H1 (cell line): ENCODE measurements around the gene RRAS2. TPM values are rescaled to one million over a fixed set of nuclear protein-coding genes. Genes with fewer than 3 reads are reported as not detected.

ENCODE experiments used
- CTCF ChIA-PET: fragments of 300-600 bp; sonication (Branson Sonifier 250); formaldehyde crosslinking; loops from one replicate; lab custom pipeline; 2021; ENCODE audit not compliant: partially characterized antibody; lab: Charles Lee
- POLR2A ChIA-PET: fragments of 300-600 bp; sonication (Branson Sonifier 250); formaldehyde crosslinking; loops from one replicate; lab custom pipeline; 2021; ENCODE audit warnings: inconsistent platforms; ENCODE audit not compliant: partially characterized antibody; lab: Charles Lee
- DNase-seq, 2 experiments: peaks; one replicate each; pipeline versions ENCODE4 v3.0.0 to v3.0.0-alpha.2; 2010 to 2022; ENCODE audit warnings: low spot score in 2 of 2, low read depth in 1 of 2, mixed read lengths in 1 of 2
- FAIRE-seq: peaks from 2 replicates; lab custom pipeline; 2011; peaks lifted over from hg19 to GRCh38; lab: Jason Lieb, UNC
- H2AFZ ChIP-seq: 2 replicates; pipeline ENCODE4 v1.8.1; 2012; ENCODE audit warnings: low read length, inconsistent platforms
- H2AK5ac ChIP-seq: 2 replicates; pipeline ENCODE4 v1.6.1; 2013; ENCODE audit warnings: low read depth, low read length
- H2BK120ac ChIP-seq: replicated peaks from 2 replicates; pipeline ENCODE3; 2013; ENCODE audit warnings: low read depth, low read length, inconsistent platforms
- H2BK12ac ChIP-seq: 2 replicates; pipeline ENCODE4 v1.6.1; 2013; ENCODE audit warnings: low read depth, low read length
- H2BK15ac ChIP-seq: 2 replicates; pipeline ENCODE4 v1.6.1; 2013; ENCODE audit warnings: low read length
- H2BK20ac ChIP-seq: 2 replicates; pipeline ENCODE4 v1.6.1; 2013; ENCODE audit warnings: low read length
- H2BK5ac ChIP-seq: 2 replicates; pipeline ENCODE4 v1.6.1; 2013; ENCODE audit warnings: low read depth, low read length
- H3K14ac ChIP-seq: 2 replicates; pipeline ENCODE4 v1.6.1; 2013; ENCODE audit warnings: inconsistent platforms; ENCODE audit not compliant: insufficient read length
- H3K18ac ChIP-seq: 2 replicates; pipeline ENCODE4 v1.6.1; 2013; ENCODE audit warnings: low read length; ENCODE audit errors: extremely low read depth
- H3K23ac ChIP-seq: 2 replicates; pipeline ENCODE4 v1.6.1; 2013; ENCODE audit warnings: inconsistent platforms; ENCODE audit not compliant: insufficient read length
- H3K23me2 ChIP-seq: 2 replicates; pipeline ENCODE4 v1.6.1; 2013; ENCODE audit warnings: low read depth, low read length
- H3K27ac ChIP-seq: 2 replicates; pipeline ENCODE4 v1.6.1; 2011; ENCODE audit warnings: low read depth, low read length, inconsistent platforms
- H3K27me3 ChIP-seq, 4 experiments: replicated peaks in 1 of 4; 1 replicate in 1 of 4; 2 replicates in 3 of 4; pipeline versions ENCODE4 v1.6.1 to v1.8.1; 2011 to 2013; ENCODE audit warnings: low read length in 3 of 4, mild to moderate bottlenecking in 3 of 4, inconsistent platforms in 2 of 4, mixed read lengths in 2 of 4, moderate library complexity in 1 of 4; ENCODE audit not compliant: control insufficient read depth in 3 of 4, insufficient read depth in 3 of 4; ENCODE audit errors: extremely low read depth in 1 of 4
- H3K36me3 ChIP-seq, 4 experiments: 2 replicates each; pipeline versions ENCODE4 v1.6.1 to v1.8.1; 2011 to 2013; ENCODE audit warnings: mild to moderate bottlenecking in 4 of 4, low read length in 3 of 4, moderate library complexity in 2 of 4, control low read depth in 1 of 4, inconsistent platforms in 1 of 4; ENCODE audit not compliant: insufficient read depth in 4 of 4, control insufficient read depth in 2 of 4
- H3K4ac ChIP-seq: replicated peaks from 2 replicates; pipeline ENCODE3; 2013; ENCODE audit warnings: low read length, low read depth, mixed read lengths, inconsistent platforms; ENCODE audit not compliant: insufficient read length
- H3K4me1 ChIP-seq, 4 experiments: replicated peaks in 1 of 4; 1 replicate in 1 of 4; 2 replicates in 3 of 4; pipeline versions ENCODE4 v1.6.1 to v1.8.1; 2011 to 2013; ENCODE audit warnings: low read length in 3 of 4, inconsistent platforms in 2 of 4, mixed read lengths in 1 of 4; ENCODE audit not compliant: insufficient read depth in 4 of 4, control insufficient read depth in 3 of 4
- H3K4me2 ChIP-seq, 2 experiments: 2 replicates each; pipeline versions ENCODE4 v1.6.1 to v1.8.1; 2011 to 2013; ENCODE audit warnings: low read depth in 2 of 2, low read length in 2 of 2, control low read depth in 1 of 2, inconsistent platforms in 1 of 2, mild to moderate bottlenecking in 1 of 2; ENCODE audit not compliant: insufficient read depth in 1 of 2
- H3K4me3 ChIP-seq, 4 experiments: fragments of 200-600, 300-600 bp in 1 of 4; sonication (generic), shearing (Covaris generic), sonication (Bioruptor Twin) in 1 of 4; 2 replicates each; pipeline versions ENCODE4 v1.5.1 to v1.8.1; 2011 to 2016; ENCODE audit warnings: low read length in 4 of 4, low read depth in 3 of 4, control low read depth in 2 of 4, inconsistent platforms in 2 of 4, mild to moderate bottlenecking in 2 of 4, mixed read lengths in 1 of 4, moderate library complexity in 1 of 4; ENCODE audit not compliant: insufficient read depth in 2 of 4; ENCODE audit errors: extremely low read depth in 1 of 4
- H3K56ac ChIP-seq: replicated peaks from 2 replicates; pipeline ENCODE3; 2013; ENCODE audit warnings: low read depth, mild to moderate bottlenecking, mixed read lengths, low read length, inconsistent platforms; ENCODE audit not compliant: insufficient read length
- H3K79me1 ChIP-seq: 2 replicates; pipeline ENCODE4 v1.6.1; 2013; ENCODE audit warnings: low read depth, low read length, control low read depth
- H3K79me2 ChIP-seq, 2 experiments: 2 replicates each; pipeline versions ENCODE4 v1.6.1 to v1.8.1; 2012 to 2013; ENCODE audit warnings: low read length in 2 of 2, mild to moderate bottlenecking in 2 of 2, inconsistent platforms in 1 of 2; ENCODE audit not compliant: insufficient read depth in 2 of 2, control insufficient read depth in 1 of 2
- H3K9ac ChIP-seq, 4 experiments: replicated peaks in 1 of 4; 1 replicate in 1 of 4; 2 replicates in 3 of 4; pipeline versions ENCODE4 v1.6.1 to v1.8.1; 2011 to 2013; ENCODE audit warnings: low read depth in 3 of 4, low read length in 3 of 4, control low read depth in 2 of 4, mild to moderate bottlenecking in 2 of 4, moderate library complexity in 2 of 4, inconsistent platforms in 1 of 4; ENCODE audit errors: extremely low read depth in 1 of 4
- H3K9me3 ChIP-seq, 2 experiments: 2 replicates each; pipeline versions ENCODE4 v1.6.1 to v1.8.1; 2012 to 2013; ENCODE audit warnings: mild to moderate bottlenecking in 2 of 2, moderate library complexity in 2 of 2, control low read depth in 1 of 2, inconsistent platforms in 1 of 2, low read depth in 1 of 2, low read length in 1 of 2, mixed read lengths in 1 of 2; ENCODE audit not compliant: insufficient read depth in 2 of 2
- H4K20me1 ChIP-seq, 2 experiments: replicated peaks in 1 of 2; 2 replicates each; pipeline versions ENCODE3 to v1.8.1; 2011 to 2013; ENCODE audit warnings: inconsistent platforms in 2 of 2, low read length in 2 of 2, mild to moderate bottlenecking in 1 of 2; ENCODE audit not compliant: insufficient read depth in 2 of 2, control insufficient read depth in 1 of 2
- H4K5ac ChIP-seq: 2 replicates; pipeline ENCODE4 v1.6.1; 2013; ENCODE audit warnings: low read length, low read depth, mixed read lengths, inconsistent platforms; ENCODE audit not compliant: insufficient read length
- H4K8ac ChIP-seq: 2 replicates; pipeline ENCODE4 v1.8.0; 2013; ENCODE audit warnings: mild to moderate bottlenecking, moderate library complexity, low read length, inconsistent platforms; ENCODE audit not compliant: insufficient read depth; ENCODE audit errors: extremely low read depth
- H4K91ac ChIP-seq: replicated peaks from 2 replicates; pipeline ENCODE3; 2013; ENCODE audit warnings: low read length, mixed read lengths, inconsistent platforms; ENCODE audit not compliant: insufficient read length
- E2F6 ChIP-seq: IDR thresholded peaks from 2 replicates; pipeline ENCODE4 v1.6.1; 2012; ENCODE audit warnings: inconsistent platforms
- NANOG ChIP-seq: IDR thresholded peaks from 2 replicates; pipeline ENCODE4 v1.6.1; 2011; ENCODE audit warnings: low read length, low read depth, mild to moderate bottlenecking, inconsistent platforms; ENCODE audit not compliant: insufficient read depth, poor library complexity, severe bottlenecking
- polyA plus RNA-seq, 7 experiments: library from polyadenylated mRNA; depleted of rRNA in 3 of 7; stranded (reverse) in 5 of 7; unstranded in 2 of 7; fragments of >200 nt in 5 of 7; fragments of 200-250 nt in 2 of 7; gene quantifications; 1 replicate in 5 of 7; 2 replicates in 1 of 7; 4 replicates in 1 of 7; pipeline versions ENCODE4 v1.2.1 to v1.2.3, GENCODE V29; 2011 to 2013; ENCODE audit warnings: missing spikeins in 2 of 7, mixed read lengths in 2 of 7
- total RNA-seq: library from RNA; stranded (reverse); fragmentation: NEBNext Ultra II Directional; extraction: Animal tissue kit (Norgen Biotek cat#: 25700); gene quantifications from 2 replicates; pipeline ENCODE4 v1.2.1, GENCODE V29; 2021

RRAS2 gene
- total and polyA plus RNA-seq, 2 of the 8 experiments (the other 6 are each of a cell fraction or from before 2014, with no cell fraction given): 72.3 to 234 TPM

- H2AFZ ChIP-seq: no peak overlapping the region
- H3K18ac ChIP-seq: no peak overlapping the region
- no peak overlapping the region for H2BK20ac ChIP-seq
- H2AK5ac ChIP-seq: no peak overlapping the region
- H3K9me3 ChIP-seq: no peaks in the 10 kb centered on the region
- H4K20me1 ChIP-seq: peaks cover 6% of the 10 kb centered on the region in 2 experiments
- no peak overlapping the region for H3K14ac ChIP-seq
- no peak overlapping the region for H2BK120ac ChIP-seq
- DNase-seq: no peak
- no peak overlapping the region for H3K56ac ChIP-seq
- peaks cover 11 to 23% of the 10 kb centered on the region in 2 experiments for H3K79me2 ChIP-seq
- H4K5ac ChIP-seq: no peak overlapping the region
- H3K27me3 ChIP-seq: no peaks in the 10 kb centered on the region
- no peak overlapping the region for H2BK15ac ChIP-seq
- H3K4ac ChIP-seq: no peak overlapping the region
- H2BK12ac ChIP-seq: no peak overlapping the region
- no peak overlapping the region for H3K4me3 ChIP-seq
- H4K91ac ChIP-seq: no peak overlapping the region
- ChIA-PET CTCF (interaction anchor here (1.0 to 3.1 kb wide), 10 partner anchors 12 to 94 kb away, joined by 3 to 27 read pairs (median 6); no protein-coding TSS in a partner anchor), POLR2A (interaction anchor here (1.4 to 1.5 kb wide), 2 partner anchors 9 to 12 kb away, joined by 3 to 6 read pairs; no protein-coding TSS in a partner anchor)
- peaks cover 5% of the 10 kb centered on the region for H3K23me2 ChIP-seq
- no peak overlapping the region for H3K9ac ChIP-seq
- H4K8ac ChIP-seq: no peak overlapping the region
- TF ChIP-seq NANOG: no peak
- TF ChIP-seq E2F6: no peak
- H3K79me1 ChIP-seq: no peaks in the 10 kb centered on the region
- FAIRE-seq: no peak
- H3K4me1 ChIP-seq: peaks cover 0 to 7% (median 2%) of the 10 kb centered on the region in 4 experiments; a peak in 6 of 7 replicates
- no peak overlapping the region for H3K27ac ChIP-seq
- no peak overlapping the region for H2BK5ac ChIP-seq
- H3K23ac ChIP-seq: no peak overlapping the region
- no peak overlapping the region for H3K4me2 ChIP-seq
- H3K36me3 ChIP-seq: no peaks in the 10 kb centered on the region
These were observed 3.0 kb upstream of the RRAS2 start for GRCh38 chr11:14361951-14362350.
